ENCODE data around the gene GHR. TPM values are rescaled to one million over a fixed set of nuclear protein-coding genes. Genes with fewer than 3 reads are reported as not detected.
"Not testable (repeated sequence)": the region's sequence is repeated elsewhere in the genome, so short reads cannot be mapped to it uniquely, and the experiment has no call there.

GHR gene
- total RNA-seq, 2 donors from 2014 or later: 0.27 to 1.2 TPM

GRCh38 chr5:42656651-42657015 lies 233.4 kb downstream of the GHR start:
- Histone ChIP-seq H3K4me3 (ENCODE audit: low read length) (no peak overlapping the region), H3K9ac (ENCODE audit: extremely low read depth, low read length, poor library complexity, severe bottlenecking) (no peak overlapping the region), H3K27me3 (ENCODE audit: control insufficient read depth, insufficient read depth, low read length, poor library complexity, severe bottlenecking) (no peaks in the 10 kb centered on the region), H3K27ac (ENCODE audit: low read depth, low read length) (no peak overlapping the region), H3K36me3 (ENCODE audit: control insufficient read depth, insufficient read depth, low read length) (no peaks in the 10 kb centered on the region), H3K9me3 (ENCODE audit: control insufficient read depth, low read length) (peaks cover 12% of the 10 kb centered on the region), H3K4me1 (ENCODE audit: control insufficient read depth, insufficient read depth, low read length) (no peaks in the 10 kb centered on the region)
- no peak for TF ChIP-seq CTCF (conservative IDR thresholded peaks at IDR 0.05)
- Mint-ChIP-seq H3K27me3 (ENCODE audit: insufficient read depth) (peaks cover 1% of the 10 kb centered on the region), H3K27ac (no peak overlapping the region), H3K9me3 (peaks cover 23% of the 10 kb centered on the region), H3K4me1 (no peaks in the 10 kb centered on the region), H3K4me3 (no peak overlapping the region), H3K36me3 (ENCODE audit: low read depth) (no peaks in the 10 kb centered on the region)
- no peak for DNase-seq

GRCh38 chr5:42659869-42660268 lies 236.6 kb downstream of the GHR start:
- H3K4me1 Mint-ChIP-seq; H3K27me3 ChIP-seq (ENCODE audit: control insufficient read depth, insufficient read depth, low read length, poor library complexity, severe bottlenecking); H3K4me3 ChIP-seq (ENCODE audit: low read length); H3K27ac Mint-ChIP-seq; DNase-seq; H3K36me3 ChIP-seq (ENCODE audit: control insufficient read depth, insufficient read depth, low read length); H3K27ac ChIP-seq (ENCODE audit: low read depth, low read length); H3K4me1 ChIP-seq (ENCODE audit: control insufficient read depth, insufficient read depth, low read length); H3K36me3 Mint-ChIP-seq (ENCODE audit: low read depth); H3K27me3 Mint-ChIP-seq (ENCODE audit: insufficient read depth); H3K9ac ChIP-seq (ENCODE audit: extremely low read depth, low read length, poor library complexity, severe bottlenecking); H3K4me3 Mint-ChIP-seq: not testable (repeated sequence)
- H3K9me3 Mint-ChIP-seq: peaks cover 33% of the 10 kb centered on the region
- 95% methylated on average over 4 to 10 of the region's 13 CpGs for WGBS, 2 experiments (ENCODE audit: insufficient coverage in 1 of 2, insufficient read length in 1 of 2)
- H3K9me3 ChIP-seq (ENCODE audit: control insufficient read depth, low read length): peaks cover 12% of the 10 kb centered on the region

DNA sequence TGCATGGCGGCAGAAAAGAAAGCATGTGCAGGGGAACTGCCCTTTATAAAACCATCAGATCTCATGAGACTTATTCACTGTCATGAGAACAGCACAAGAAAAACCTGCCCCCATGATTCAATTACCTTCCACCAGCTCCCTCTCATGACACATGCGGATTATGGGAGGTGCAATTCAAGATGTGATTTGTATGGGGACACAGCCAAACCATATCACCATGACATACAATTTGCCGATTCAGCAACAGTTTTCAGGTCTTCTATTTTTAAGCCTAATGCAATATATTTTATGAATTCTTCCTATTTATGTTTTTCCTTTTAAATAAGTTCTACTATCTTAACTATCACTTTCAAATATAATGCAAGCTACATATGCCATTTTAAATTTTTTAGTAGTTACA lies 242.6 kb downstream of the GHR start:
- Histone ChIP-seq H3K4me1 (ENCODE audit: control insufficient read depth, insufficient read depth, low read length) (no peaks in the 10 kb centered on the region), H3K4me3 (ENCODE audit: low read length) (no peak overlapping the region), H3K27ac (ENCODE audit: low read depth, low read length) (no peak overlapping the region), H3K9me3 (ENCODE audit: control insufficient read depth, low read length) (no peaks in the 10 kb centered on the region), H3K27me3 (ENCODE audit: control insufficient read depth, insufficient read depth, low read length, poor library complexity, severe bottlenecking) (no peaks in the 10 kb centered on the region), H3K9ac (ENCODE audit: extremely low read depth, low read length, poor library complexity, severe bottlenecking) (no peak overlapping the region), H3K36me3 (ENCODE audit: control insufficient read depth, insufficient read depth, low read length) (no peaks in the 10 kb centered on the region)
- Mint-ChIP-seq H3K9me3 (peaks cover 18% of the 10 kb centered on the region), H3K36me3 (ENCODE audit: low read depth) (no peaks in the 10 kb centered on the region), H3K27me3 (ENCODE audit: insufficient read depth) (no peaks in the 10 kb centered on the region), H3K27ac (no peak overlapping the region), H3K4me1 (no peaks in the 10 kb centered on the region), H3K4me3 (no peak overlapping the region)
- 96% methylated on average over 3 of the region's 3 CpGs; no CpG with 5 or more reads in 1 of the 2 experiments for WGBS, 2 experiments (ENCODE audit: insufficient coverage in 1 of 2, insufficient read length in 1 of 2)
- DNase-seq: no peak
- TF ChIP-seq CTCF (conservative IDR thresholded peaks at IDR 0.05): no peak

- Histone ChIP-seq H3K4me1 (ENCODE audit: control insufficient read depth, insufficient read depth, low read length) (no peaks in the 10 kb centered on the region), H3K9ac (ENCODE audit: extremely low read depth, low read length, poor library complexity, severe bottlenecking) (no peak overlapping the region), H3K27me3 (ENCODE audit: control insufficient read depth, insufficient read depth, low read length, poor library complexity, severe bottlenecking) (no peaks in the 10 kb centered on the region), H3K4me3 (ENCODE audit: low read length) (no peak overlapping the region), H3K9me3 (ENCODE audit: control insufficient read depth, low read length) (no peaks in the 10 kb centered on the region), H3K27ac (ENCODE audit: low read depth, low read length) (no peak overlapping the region), H3K36me3 (ENCODE audit: control insufficient read depth, insufficient read depth, low read length) (no peaks in the 10 kb centered on the region)
- Mint-ChIP-seq H3K27ac (no peak overlapping the region), H3K36me3 (ENCODE audit: low read depth) (no peaks in the 10 kb centered on the region), H3K9me3 (peaks cover 18% of the 10 kb centered on the region), H3K4me3 (no peak overlapping the region), H3K27me3 (ENCODE audit: insufficient read depth) (no peaks in the 10 kb centered on the region), H3K4me1 (no peaks in the 10 kb centered on the region)
- WGBS, 2 experiments (ENCODE audit: insufficient coverage in 1 of 2, insufficient read length in 1 of 2): 83 to 100% methylated on average over 1 to 3 of the region's 3 CpGs
- DNase-seq: no peak
- no peak for TF ChIP-seq CTCF (conservative IDR thresholded peaks at IDR 0.05)
These were observed 243.6 kb downstream of the GHR start for GRCh38 chr5:42666869-42667268.
